H1 (cell line): ENCODE results near the gene ZNF679. TPM values are rescaled to one million over a fixed set of nuclear protein-coding genes. Genes with fewer than 3 reads are reported as not detected.

Source experiments
- BRCA1 ChIP-seq: IDR thresholded peaks from 2 replicates; pipeline ENCODE4 v1.6.1; 2012; ENCODE audit warnings: low read depth, low read length, improper control_type of control experiment
- FOSL1 ChIP-seq: IDR thresholded peaks from 2 replicates; pipeline ENCODE4 v1.6.1; 2011; ENCODE audit warnings: mild to moderate bottlenecking, low read depth, low read length, moderate library complexity; ENCODE audit not compliant: insufficient read depth
- SP2 ChIP-seq: IDR thresholded peaks from 2 replicates; pipeline ENCODE4 v1.6.1; 2012; ENCODE audit warnings: mild to moderate bottlenecking, low read length, inconsistent platforms
- SUZ12 ChIP-seq: fragments of 200-600 bp; sonication (generic); IDR thresholded peaks from 2 replicates; pipeline ENCODE4 v1.6.1; 2012; ENCODE audit warnings: mild to moderate bottlenecking, inconsistent platforms, low read length, moderate library complexity, mixed read lengths
- YY1 ChIP-seq: IDR thresholded peaks from 2 replicates; pipeline ENCODE4 v1.6.1; 2011; ENCODE audit warnings: low read depth, mild to moderate bottlenecking, low read length
- polyA plus RNA-seq, 7 experiments: library from polyadenylated mRNA; depleted of rRNA in 3 of 7; stranded (reverse) in 5 of 7; unstranded in 2 of 7; fragments of >200 nt in 5 of 7; fragments of 200-250 nt in 2 of 7; gene quantifications; 1 replicate in 5 of 7; 2 replicates in 1 of 7; 4 replicates in 1 of 7; pipeline versions ENCODE4 v1.2.1 to v1.2.3, GENCODE V29; 2011 to 2013; ENCODE audit warnings: missing spikeins in 2 of 7, mixed read lengths in 2 of 7
- total RNA-seq: library from RNA; stranded (reverse); fragmentation: NEBNext Ultra II Directional; extraction: Animal tissue kit (Norgen Biotek cat#: 25700); gene quantifications from 2 replicates; pipeline ENCODE4 v1.2.1, GENCODE V29; 2021
- TF ChIP-seq, protein P1 (sequence below): IDR thresholded peaks from 2 replicates; pipeline ENCODE4 v1.6.1; 2012; ENCODE audit warnings: low read length, inconsistent platforms

The ZNF679 gene
- total and polyA plus RNA-seq, 2 of the 8 experiments (the other 6 are each of a cell fraction or from before 2014, with no cell fraction given), result not detected

DNA sequence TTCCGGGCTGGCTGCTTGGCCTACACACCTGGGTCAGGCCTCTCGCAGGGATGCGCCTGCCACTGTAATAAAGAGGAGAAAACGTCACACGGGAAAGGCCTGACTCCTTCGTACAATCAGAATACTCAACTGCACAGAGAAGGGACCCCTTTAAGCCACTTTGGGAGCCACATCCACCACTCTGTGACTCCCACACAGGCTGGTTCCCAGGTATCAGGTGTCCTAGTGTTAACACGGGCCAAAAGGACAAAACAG lies 79.7 kb downstream of the ZNF679 start (continued):
- TF ChIP-seq, protein P1, sequence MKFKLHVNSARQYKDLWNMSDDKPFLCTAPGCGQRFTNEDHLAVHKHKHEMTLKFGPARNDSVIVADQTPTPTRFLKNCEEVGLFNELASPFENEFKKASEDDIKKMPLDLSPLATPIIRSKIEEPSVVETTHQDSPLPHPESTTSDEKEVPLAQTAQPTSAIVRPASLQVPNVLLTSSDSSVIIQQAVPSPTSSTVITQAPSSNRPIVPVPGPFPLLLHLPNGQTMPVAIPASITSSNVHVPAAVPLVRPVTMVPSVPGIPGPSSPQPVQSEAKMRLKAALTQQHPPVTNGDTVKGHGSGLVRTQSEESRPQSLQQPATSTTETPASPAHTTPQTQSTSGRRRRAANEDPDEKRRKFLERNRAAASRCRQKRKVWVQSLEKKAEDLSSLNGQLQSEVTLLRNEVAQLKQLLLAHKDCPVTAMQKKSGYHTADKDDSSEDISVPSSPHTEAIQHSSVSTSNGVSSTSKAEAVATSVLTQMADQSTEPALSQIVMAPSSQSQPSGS, result no peak
- TF ChIP-seq SUZ12 (no peak), BRCA1 (no peak), FOSL1 (no peak), YY1 (no peak), SP2 (no peak)
